ENCODE results near the gene NPAS3.

DNA sequence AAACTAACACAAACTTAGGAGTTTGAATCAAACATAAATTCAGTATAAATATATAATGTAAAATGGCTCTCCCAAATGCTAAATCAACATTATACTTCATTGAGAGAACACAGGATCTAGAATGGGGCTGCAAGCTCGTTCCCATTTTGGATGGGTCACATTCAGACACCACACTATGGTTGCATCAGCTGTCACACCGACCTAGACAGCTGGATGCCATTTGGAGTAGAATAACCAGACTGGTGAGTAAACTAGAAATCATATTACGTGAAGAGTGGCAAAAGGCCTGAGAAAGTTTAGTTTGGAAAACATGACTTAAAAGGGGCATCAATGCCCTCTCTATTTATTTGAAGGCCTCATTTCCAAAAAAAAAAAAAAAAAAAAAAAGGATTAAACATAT is 430.4 kb downstream of the NPAS3 start:
- no peak for TF ChIP-seq ZNF121 (tag by site-specific recombination; IDR thresholded peaks at IDR 0.05)
- TF ChIP-seq GLI4 (tag by site-specific recombination; IDR thresholded peaks at IDR 0.05), result no peak
- no peak for TF ChIP-seq ZNF521 (tag by site-specific recombination; IDR thresholded peaks at IDR 0.05)
- no peak for TF ChIP-seq KLF10 (tag by site-specific recombination; IDR thresholded peaks at IDR 0.05)
- TF ChIP-seq, protein P1, sequence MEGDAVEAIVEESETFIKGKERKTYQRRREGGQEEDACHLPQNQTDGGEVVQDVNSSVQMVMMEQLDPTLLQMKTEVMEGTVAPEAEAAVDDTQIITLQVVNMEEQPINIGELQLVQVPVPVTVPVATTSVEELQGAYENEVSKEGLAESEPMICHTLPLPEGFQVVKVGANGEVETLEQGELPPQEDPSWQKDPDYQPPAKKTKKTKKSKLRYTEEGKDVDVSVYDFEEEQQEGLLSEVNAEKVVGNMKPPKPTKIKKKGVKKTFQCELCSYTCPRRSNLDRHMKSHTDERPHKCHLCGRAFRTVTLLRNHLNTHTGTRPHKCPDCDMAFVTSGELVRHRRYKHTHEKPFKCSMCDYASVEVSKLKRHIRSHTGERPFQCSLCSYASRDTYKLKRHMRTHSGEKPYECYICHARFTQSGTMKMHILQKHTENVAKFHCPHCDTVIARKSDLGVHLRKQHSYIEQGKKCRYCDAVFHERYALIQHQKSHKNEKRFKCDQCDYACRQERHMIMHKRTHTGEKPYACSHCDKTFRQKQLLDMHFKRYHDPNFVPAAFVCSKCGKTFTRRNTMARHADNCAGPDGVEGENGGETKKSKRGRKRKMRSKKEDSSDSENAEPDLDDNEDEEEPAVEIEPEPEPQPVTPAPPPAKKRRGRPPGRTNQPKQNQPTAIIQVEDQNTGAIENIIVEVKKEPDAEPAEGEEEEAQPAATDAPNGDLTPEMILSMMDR (tag by site-specific recombination; IDR thresholded peaks at IDR 0.05), result no peak
- no peak for TF ChIP-seq ZNF792 (tag by site-specific recombination; IDR thresholded peaks at IDR 0.05)
- TF ChIP-seq REST (tag by site-specific recombination; IDR thresholded peaks at IDR 0.05), result no peak
- no peak for TF ChIP-seq YY1 (tag by site-specific recombination; IDR thresholded peaks at IDR 0.05)
- TF ChIP-seq, protein P2, sequence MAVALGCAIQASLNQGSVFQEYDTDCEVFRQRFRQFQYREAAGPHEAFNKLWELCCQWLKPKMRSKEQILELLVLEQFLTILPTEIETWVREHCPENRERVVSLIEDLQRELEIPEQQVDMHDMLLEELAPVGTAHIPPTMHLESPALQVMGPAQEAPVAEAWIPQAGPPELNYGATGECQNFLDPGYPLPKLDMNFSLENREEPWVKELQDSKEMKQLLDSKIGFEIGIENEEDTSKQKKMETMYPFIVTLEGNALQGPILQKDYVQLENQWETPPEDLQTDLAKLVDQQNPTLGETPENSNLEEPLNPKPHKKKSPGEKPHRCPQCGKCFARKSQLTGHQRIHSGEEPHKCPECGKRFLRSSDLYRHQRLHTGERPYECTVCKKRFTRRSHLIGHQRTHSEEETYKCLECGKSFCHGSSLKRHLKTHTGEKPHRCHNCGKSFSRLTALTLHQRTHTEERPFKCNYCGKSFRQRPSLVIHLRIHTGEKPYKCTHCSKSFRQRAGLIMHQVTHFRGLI (tag by site-specific recombination; IDR thresholded peaks at IDR 0.05), result no peak
- no peak for TF ChIP-seq TCF7L2 (IDR thresholded peaks at IDR 0.05; ENCODE audit: borderline replicate concordance, low read depth, low read length)
- TF ChIP-seq ZNF341 (tag by site-specific recombination; IDR thresholded peaks at IDR 0.05; ENCODE audit: low read depth), result no peak
- no peak for TF ChIP-seq KLF8 (tag by site-specific recombination; IDR thresholded peaks at IDR 0.05)
- TF ChIP-seq ZNF768 (tag by site-specific recombination; IDR thresholded peaks at IDR 0.05), result no peak
